DMS79 treated with DMSO at 0.1 percent for 48 hours (cell line): Measurements from ENCODE around the gene FLACC1.

Experiments
- DNase-seq: peaks from one replicate; lab custom pipeline; 2025; lab: John Stamatoyannopoulos, UW

FLACC1 gene

GRCh38 chr2:201276511-201276910, 80.6 kb downstream of the FLACC1 start:
- DNase-seq: no peak

GRCh38 chr2:201275990-201276389, 81.2 kb downstream of the FLACC1 start:
- no peak for DNase-seq

GRCh38 chr2:201275069-201275468, 82.1 kb downstream of the FLACC1 start:
- DNase-seq: no peak

GRCh38 chr2:201273330-201273983, 83.7 kb downstream of the FLACC1 start:
- no peak for DNase-seq

- no peak for DNase-seq
These were observed 85.2 kb downstream of the FLACC1 start for GRCh38 chr2:201271917-201272316.

GRCh38 chr2:201270293-201271001, 86.7 kb downstream of the FLACC1 start:
- no peak for DNase-seq

- DNase-seq: peak; percentile 68
These were observed 87.4 kb downstream of the FLACC1 start for GRCh38 chr2:201269764-201270163.

- no peak for DNase-seq
These were observed 89.7 kb downstream of the FLACC1 start for GRCh38 chr2:201267278-201268030.

GRCh38 chr2:201266629-201267028, 90.5 kb downstream of the FLACC1 start:
- DNase-seq: no peak

GRCh38 chr2:201264472-201265173, 92.5 kb downstream of the FLACC1 start:
- no peak for DNase-seq

GRCh38 chr2:201263779-201264178, 93.4 kb downstream of the FLACC1 start:
- no peak for DNase-seq

GRCh38 chr2:201262718-201263117, 94.4 kb downstream of the FLACC1 start:
- DNase-seq: no peak

GRCh38 chr2:201261906-201262305, 95.2 kb downstream of the FLACC1 start:
- no peak for DNase-seq

GRCh38 chr2:201261471-201261870, 95.7 kb downstream of the FLACC1 start:
- DNase-seq: no peak

- no peak for DNase-seq
These were observed 96.8 kb downstream of the FLACC1 start, which contains the start of gene CASP8 for GRCh38 chr2:201260302-201260800. CASP8 (plus strand) TSS chr2:201260536; CDS start chr2:201266487, 5,951 bp downstream.

GRCh38 chr2:201258666-201259615, 98.2 kb downstream of the FLACC1 start:
- DNase-seq: no peak

- DNase-seq: peak; percentile 60
These were observed 99.0 kb downstream of the FLACC1 start for GRCh38 chr2:201257956-201258665.

- DNase-seq: peak; percentile 56
These were observed 99.7 kb downstream of the FLACC1 start for GRCh38 chr2:201257381-201257955.

- DNase-seq: no peak
These were observed 101.1 kb downstream of the FLACC1 start for GRCh38 chr2:201256082-201256481.
